Ovary (tissue), 9 donors: ENCODE data around the gene TMEM164. TPM values are rescaled to one million over a fixed set of nuclear protein-coding genes. Genes with fewer than 3 reads are reported as not detected.

Experiments
- DNase-seq, 5 donors: peaks; one replicate each; pipeline ENCODE4 v3.0.0-alpha.2; 2019 to 2020
- H3K27ac ChIP-seq, 2 donors: fragments of 200-600 bp; one replicate each; pipeline versions ENCODE4 v1.5.1 to v1.8.0; 2019 to 2022
- H3K27me3 ChIP-seq: fragments of 200-600 bp; one replicate; pipeline ENCODE4 v1.8.0; 2022
- H3K36me3 ChIP-seq: fragments of 200-600 bp; sonication (generic); one replicate; pipeline ENCODE4 v1.5.1; 2019
- H3K4me1 ChIP-seq: one replicate; pipeline ENCODE4 v1.8.1; 2013; ENCODE audit warnings: mild to moderate bottlenecking, moderate library complexity; ENCODE audit not compliant: insufficient read depth
- H3K4me3 ChIP-seq: fragments of 200-600 bp; sonication (generic); one replicate; pipeline ENCODE4 v1.5.1; 2017
- H3K9me3 ChIP-seq, 2 donors: fragments of 200-600 bp in 1 of 2; sonication (generic) in 1 of 2; one replicate each; pipeline versions ENCODE4 v1.5.1 to v1.8.1; 2013 to 2019; ENCODE audit warnings: mild to moderate bottlenecking in 1 of 2, moderate library complexity in 1 of 2
- CTCF ChIP-seq, 3 donors: fragments of 450-650 bp in 2 of 3; fragments of 200-600 bp in 1 of 3; IDR thresholded peaks; one replicate each; pipeline versions ENCODE4 v1.5.1 to v1.8.0; 2016 to 2022; ENCODE audit warnings: antibody characterized with exemption in 3 of 3, mild to moderate bottlenecking in 1 of 3
- EP300 ChIP-seq: sonication (generic); formaldehyde crosslinking; IDR thresholded peaks from one replicate; pipeline ENCODE4 v1.6.1; 2017; ENCODE audit warnings: antibody characterized with exemption
- POLR2A ChIP-seq: fragments of 450-650 bp; IDR thresholded peaks from one replicate; pipeline ENCODE4 v1.6.1; 2017; ENCODE audit warnings: antibody characterized with exemption, mild to moderate bottlenecking, moderate library complexity
- WGBS, 3 donors: extraction: QIAGEN DNeasy Blood & Tissue Kit in 1 of 3; methylation state at CpG; one replicate each; pipeline versions ENCODE4 v1.1.5 to v1.1.7; 2013 to 2017; 5-methylcytosine and 5-hydroxymethylcytosine counted together
- intact Hi-C, 4 donors: fragments of 100-400 bp; cut with DNase I; formaldehyde crosslinking; loops; one replicate each; pipeline versions ENCODE4 v1.11.0 to v1.15.1; 2022 to 2023
- polyA plus RNA-seq, 2 donors: library from polyadenylated mRNA; stranded (reverse); fragments of 200-250 nt in 1 of 2; fragments of 350-450 nt in 1 of 2; fragmentation: Illumina TruSeq in 1 of 2; extraction: RNeasy Lipid Tissue Mini Kit (QIAGEN cat#74804) in 1 of 2; gene quantifications; one replicate each; pipeline ENCODE4 v1.2.3, GENCODE V29; 2013 to 2014
- total RNA-seq, 7 donors: library from RNA; depleted of rRNA in 2 of 7; stranded (reverse); fragments of >200 nt in 2 of 7; fragmentation: NEBNext Ultra II Directional in 3 of 7; extraction: Animal tissue kit (Norgen Biotek cat#: 25700) in 3 of 7; gene quantifications; one replicate each; pipeline versions ENCODE4 v1.1.0 to v1.2.4, GENCODE V29; 2016 to 2023
- donor health status: DM: no; HTN: no; CAD: no; lungs with moderate emphysema.
- donor health status: DM: no; HTN: no; CAD: no.
- donor health status: Bipolar disorder and iron deficiency.
- donor health status: DM: yes; HTN: yes; CAD: no.
- donor health status: DM: no; HTN: no; CAD: no.
- donor health status: DM: yes; HTN: yes; CAD: no.

Gene TMEM164
- total and polyA plus RNA-seq, 9 donors = 17.5 to 59.4 (median 32.4) TPM

- H3K4me1 ChIP-seq = peaks cover 2% of the 10 kb centered on the region
- intact Hi-C loops = loop anchor here (5.0 to 10.0 kb wide), 3 partner anchors 231 to 241 kb away; no protein-coding TSS in a partner anchor
- H3K4me3 ChIP-seq = no peak overlapping the region
- H3K27me3 ChIP-seq = no peaks in the 10 kb centered on the region
- no peak for TF ChIP-seq CTCF (IDR thresholded peaks at IDR 0.05)
- TF ChIP-seq POLR2A = no peak
- TF ChIP-seq EP300 = no peak
- H3K36me3 ChIP-seq = no peaks in the 10 kb centered on the region
- H3K9me3 ChIP-seq = no peaks in the 10 kb centered on the region
- no peak for DNase-seq
- no peak overlapping the region for H3K27ac ChIP-seq
These were observed 142.4 kb downstream of the TMEM164 start for GRCh38 chrX:110145311-110145710.

- no peak overlapping the region for H3K4me3 ChIP-seq
- H3K9me3 ChIP-seq = no peaks in the 10 kb centered on the region
- no peaks in the 10 kb centered on the region for H3K27me3 ChIP-seq
- intact Hi-C loops = loop anchor here (5.0 to 10.0 kb wide), 3 partner anchors 231 to 241 kb away; no protein-coding TSS in a partner anchor
- WGBS, 3 donors = 20 to 22% (median 21%) methylated on average over 4 of the region's 4 CpGs
- TF ChIP-seq EP300 = no peak
- TF ChIP-seq CTCF (IDR thresholded peaks at IDR 0.05) = peak; percentile 24 to 47 (median 34)
- no peak for TF ChIP-seq POLR2A
- H3K27ac ChIP-seq = peak overlapping the region in 1 of 2 donors; percentile 31
- no peaks in the 10 kb centered on the region for H3K36me3 ChIP-seq
- DNase-seq = peak in 1 of 5 donors; percentile 31
- peaks cover 2% of the 10 kb centered on the region for H3K4me1 ChIP-seq
These were observed 142.9 kb downstream of the TMEM164 start for GRCh38 chrX:110145854-110146253.

GRCh38 chrX:110146521-110146920 lies 143.6 kb downstream of the TMEM164 start:
- WGBS, 3 donors = 11 to 13% (median 12%) methylated on average over 2 of the region's 2 CpGs
- DNase-seq = peak in 3 of 5 donors; percentile 22 to 63 (median 35)
- Histone ChIP-seq H3K4me3 (no peak overlapping the region), H3K27me3 (no peaks in the 10 kb centered on the region), H3K9me3 (no peaks in the 10 kb centered on the region), H3K27ac (no peak overlapping the region), H3K36me3 (no peaks in the 10 kb centered on the region), H3K4me1 (peaks cover 2% of the 10 kb centered on the region)
- intact Hi-C loops = loop anchor here (5.0 to 10.0 kb wide), 3 partner anchors 232 to 242 kb away; no protein-coding TSS in a partner anchor
- TF ChIP-seq CTCF (IDR thresholded peaks at IDR 0.05) (peak in 2 of 3 donors; percentile 45 to 57), POLR2A (no peak)

GRCh38 chrX:110153244-110153643 lies 150.3 kb downstream of the TMEM164 start:
- no peak for DNase-seq
- intact Hi-C loops = no loop called here

More at GRCh38 chrX:110153244-110153643, 150.3 kb downstream of the TMEM164 start:
- H3K4me1 ChIP-seq = no peaks in the 10 kb centered on the region
- H3K27ac ChIP-seq = no peak overlapping the region
- H3K36me3 ChIP-seq = no peaks in the 10 kb centered on the region
- no peak overlapping the region for H3K4me3 ChIP-seq
- H3K9me3 ChIP-seq = no peaks in the 10 kb centered on the region
- TF ChIP-seq POLR2A (no peak), CTCF (IDR thresholded peaks at IDR 0.05) (no peak), EP300 (no peak)
- WGBS, 3 donors = 49 to 55% (median 50%) methylated on average over 2 of the region's 2 CpGs
- no peaks in the 10 kb centered on the region for H3K27me3 ChIP-seq
